Right lobe of liver (tissue), 6 donors: ENCODE results near the gene ARHGEF9. TPM values are rescaled to one million over a fixed set of nuclear protein-coding genes. Genes with fewer than 3 reads are reported as not detected.

Experiments used
- ATAC-seq, 4 donors: fragments of 200-7000 bp; cut with Tn5 transposase; one replicate each; pipeline ENCODE4 v1.9.1; 2020; ENCODE audit warnings: mild to moderate bottlenecking in 4 of 4, moderate library complexity in 4 of 4
- DNase-seq, 3 donors: peaks; one replicate each; pipeline ENCODE4 v3.0.0-alpha.2; 2020
- H3K27ac ChIP-seq, 3 donors: fragments of 200-600 bp; one replicate each; pipeline ENCODE4 v1.8.0; 2022
- H3K27me3 ChIP-seq, 2 donors: fragments of 200-600 bp; one replicate each; pipeline ENCODE4 v1.8.0; 2022
- H3K36me3 ChIP-seq, 4 donors: fragments of 200-600 bp; sonication (generic) in 1 of 4; one replicate each; pipeline versions ENCODE4 v1.5.1 to v1.8.0; 2017 to 2022; ENCODE audit warnings: control low read depth in 1 of 4
- H3K4me1 ChIP-seq, 4 donors: fragments of 200-600 bp; sonication (generic) in 1 of 4; one replicate each; pipeline versions ENCODE4 v1.5.1 to v1.8.0; 2017 to 2022; ENCODE audit warnings: control low read depth in 1 of 4
- H3K4me3 ChIP-seq, 3 donors: fragments of 200-600 bp; one replicate each; pipeline ENCODE4 v1.8.0; 2022
- H3K9me3 ChIP-seq, 4 donors: fragments of 200-600 bp; sonication (generic) in 1 of 4; one replicate each; pipeline versions ENCODE4 v1.5.1 to v1.8.0; 2017 to 2022; ENCODE audit warnings: control low read depth in 1 of 4
- POLR2A ChIP-seq: fragments of 450-650 bp; IDR thresholded peaks from one replicate; pipeline ENCODE4 v1.6.1; 2017; ENCODE audit warnings: antibody characterized with exemption, mild to moderate bottlenecking
- WGBS: methylation state at CpG from one replicate; pipeline ENCODE4 v1.1.6; 2018; ENCODE audit warnings: low coverage, low lambda C conversion rate; ENCODE audit not compliant: insufficient coverage; ENCODE audit errors: missing lambda C conversion rate; 5-methylcytosine and 5-hydroxymethylcytosine counted together
- intact Hi-C, 2 donors: fragments of 100-400 bp; cut with DNase I; formaldehyde crosslinking; loops; one replicate each; pipeline versions ENCODE4 v1.11.2 to v1.14.1; 2022
- microRNA counts: library from miRNA; unstranded; fragments of <30 nt; microRNA quantifications from one replicate; lab custom pipeline; 2016
- microRNA-seq, 2 donors: library from miRNA; unstranded; fragments of <30 nt; microRNA quantifications; one replicate each; pipeline ENCODE4, GENCODE V29; 2019 to 2020
- small RNA-seq, 2 experiments: library from RNA; depleted of rRNA; stranded (forward); fragments of <200 nt; gene quantifications; one replicate each; pipeline ENCODE3, GENCODE V24; 2016
- total RNA-seq, 6 experiments: library from RNA; depleted of rRNA in 2 of 6; stranded (reverse); fragments of >200 nt in 2 of 6; fragmentation: NEBNext Ultra II Directional in 3 of 6; extraction: Animal tissue kit (Norgen Biotek cat#: 25700) in 3 of 6; gene quantifications; one replicate each; pipeline versions ENCODE4 v1.1.0 to v1.2.4, GENCODE V29; 2016 to 2023
- TF ChIP-seq, protein P1 (sequence below), 4 donors: fragments of 200-600 bp in 3 of 4; fragments of 450-650 bp in 1 of 4; IDR thresholded peaks; one replicate each; pipeline versions ENCODE4 v1.5.1 to v1.8.0; 2016 to 2022; ENCODE audit warnings: antibody characterized with exemption in 4 of 4, mild to moderate bottlenecking in 2 of 4
- donor health status: DM: no; HTN: yes; CAD: no.
- donor health status: DM: no; HTN: no; CAD: no.
- donor health status: DM: no; HTN: no; CAD: no.
- donor health status: DM: no; HTN: yes; CAD: no.
- donor health status: DM: no; HTN: yes; CAD: no.

The ARHGEF9 gene
- total RNA-seq, 6 experiments from 2014 or later = 5.8 to 9.0 (median 7.5) TPM

DNA sequence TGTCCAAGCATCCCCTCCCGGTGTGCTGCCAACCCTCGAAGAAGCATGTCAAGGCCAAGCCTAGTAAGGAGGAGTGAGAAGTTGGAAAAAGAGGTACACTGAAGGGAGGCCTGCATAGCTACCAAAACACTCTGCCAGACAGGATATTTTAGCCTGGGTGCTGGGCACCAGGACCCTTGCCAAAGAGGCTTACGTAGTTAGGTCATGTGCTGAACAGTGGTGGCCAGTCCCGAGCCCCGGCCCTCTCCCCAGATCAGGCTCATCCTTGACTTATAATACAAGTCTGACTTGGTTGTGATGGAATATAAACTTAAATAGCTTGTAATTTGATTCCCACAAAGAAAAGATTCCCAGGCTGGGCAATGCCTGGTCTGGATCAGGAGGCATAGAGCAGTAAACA is 149.3 kb downstream of the ARHGEF9 start:
- DNase-seq = no peak
- Histone ChIP-seq H3K4me1 (no peaks in the 10 kb centered on the region), H3K27me3 (no peaks in the 10 kb centered on the region), H3K4me3 (no peak overlapping the region), H3K9me3 (no peaks in the 10 kb centered on the region), H3K27ac (no peak overlapping the region), H3K36me3 (no peaks in the 10 kb centered on the region)
- ATAC-seq = no peak
- 55% methylated on average over 2 of the region's 5 CpGs for WGBS
- TF ChIP-seq, protein P1, sequence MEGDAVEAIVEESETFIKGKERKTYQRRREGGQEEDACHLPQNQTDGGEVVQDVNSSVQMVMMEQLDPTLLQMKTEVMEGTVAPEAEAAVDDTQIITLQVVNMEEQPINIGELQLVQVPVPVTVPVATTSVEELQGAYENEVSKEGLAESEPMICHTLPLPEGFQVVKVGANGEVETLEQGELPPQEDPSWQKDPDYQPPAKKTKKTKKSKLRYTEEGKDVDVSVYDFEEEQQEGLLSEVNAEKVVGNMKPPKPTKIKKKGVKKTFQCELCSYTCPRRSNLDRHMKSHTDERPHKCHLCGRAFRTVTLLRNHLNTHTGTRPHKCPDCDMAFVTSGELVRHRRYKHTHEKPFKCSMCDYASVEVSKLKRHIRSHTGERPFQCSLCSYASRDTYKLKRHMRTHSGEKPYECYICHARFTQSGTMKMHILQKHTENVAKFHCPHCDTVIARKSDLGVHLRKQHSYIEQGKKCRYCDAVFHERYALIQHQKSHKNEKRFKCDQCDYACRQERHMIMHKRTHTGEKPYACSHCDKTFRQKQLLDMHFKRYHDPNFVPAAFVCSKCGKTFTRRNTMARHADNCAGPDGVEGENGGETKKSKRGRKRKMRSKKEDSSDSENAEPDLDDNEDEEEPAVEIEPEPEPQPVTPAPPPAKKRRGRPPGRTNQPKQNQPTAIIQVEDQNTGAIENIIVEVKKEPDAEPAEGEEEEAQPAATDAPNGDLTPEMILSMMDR (IDR thresholded peaks at IDR 0.05) = no peak
- TF ChIP-seq POLR2A = no peak
- intact Hi-C loops = no loop called here

DNA sequence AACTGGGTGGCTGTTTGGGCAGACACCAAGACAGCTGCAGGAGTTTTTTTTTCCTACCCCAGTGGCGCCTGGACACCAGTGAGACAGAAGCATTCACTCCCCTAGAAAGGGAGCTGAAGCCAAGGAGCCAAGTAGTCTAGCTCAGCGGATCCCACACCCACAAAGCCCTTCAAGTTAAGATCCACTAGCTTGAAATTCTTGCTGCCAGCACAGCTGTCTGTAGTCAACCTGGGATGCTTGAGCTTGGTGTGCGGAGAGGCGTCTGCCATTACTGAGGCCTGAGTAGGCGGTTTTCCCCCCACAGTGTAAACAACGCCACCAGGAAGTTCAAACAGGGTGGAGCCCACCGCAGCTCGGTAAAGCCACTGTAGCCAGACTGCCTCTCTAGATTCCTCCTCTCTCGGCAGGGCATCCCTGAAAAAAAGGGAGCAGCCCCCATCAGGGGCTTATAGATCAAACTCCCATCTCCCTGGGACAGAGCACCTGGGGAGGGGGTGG is 171.4 kb downstream of the ARHGEF9 start:
- DNase-seq = no peak
- no peaks in the 10 kb centered on the region for H3K36me3 ChIP-seq
- TF ChIP-seq POLR2A = no peak
- TF ChIP-seq, protein P1 (IDR thresholded peaks at IDR 0.05) = no peak
- H3K27ac ChIP-seq = no peak overlapping the region
- no peaks in the 10 kb centered on the region for H3K4me1 ChIP-seq
- no peaks in the 10 kb centered on the region for H3K27me3 ChIP-seq
- 60% methylated on average over 1 of the region's 9 CpGs for WGBS
- no peak for ATAC-seq
- intact Hi-C loops = no loop called here
- no peak overlapping the region for H3K4me3 ChIP-seq
- H3K9me3 ChIP-seq = no peaks in the 10 kb centered on the region

DNA sequence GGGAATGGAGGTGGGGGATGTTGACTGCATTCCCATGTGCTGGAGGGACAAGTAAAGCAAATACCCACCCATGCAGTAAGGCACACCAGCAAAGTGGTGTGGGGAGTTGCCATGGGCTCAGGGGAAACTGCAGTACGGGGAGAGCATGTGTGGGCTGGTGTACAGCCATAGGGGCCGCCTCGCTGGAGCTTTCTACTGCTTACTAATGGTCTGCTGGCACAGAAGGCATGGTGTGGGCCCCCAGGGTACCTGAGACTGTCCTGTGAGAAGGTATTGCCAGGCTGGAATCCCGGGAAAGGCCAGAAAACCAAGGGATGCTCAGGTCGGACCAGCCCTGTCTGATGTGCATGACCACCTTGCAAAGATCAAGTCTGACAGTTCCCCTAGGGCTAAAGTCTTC is 199.1 kb downstream of the ARHGEF9 start:
- DNase-seq = no peak
- WGBS = 26% methylated on average over 2 of the region's 5 CpGs
- TF ChIP-seq, protein P1 (IDR thresholded peaks at IDR 0.05) = no peak
- TF ChIP-seq POLR2A = no peak
- ATAC-seq = no peak
- intact Hi-C loops = no loop called here
- no peak overlapping the region for H3K27ac ChIP-seq
- no peaks in the 10 kb centered on the region for H3K27me3 ChIP-seq
- no peaks in the 10 kb centered on the region for H3K9me3 ChIP-seq
- no peaks in the 10 kb centered on the region for H3K36me3 ChIP-seq
- H3K4me3 ChIP-seq = no peak overlapping the region
- no peaks in the 10 kb centered on the region for H3K4me1 ChIP-seq

MicroRNAs within 50 kb of the gene (microRNA counts, 767-probe panel; counts per million panel counts)
- 237 counts per million for microRNA hsa-miR-1468 (lab: Ali Mortazavi, UCI)

Small RNA genes within 50 kb of the gene (microRNA-seq; reads per million reads assigned to microRNA genes)
- 18.2 to 22.5 reads per million in 2 donors for gene MIR1468

Small RNA genes within 50 kb of the gene (small RNA-seq; reads per million reads assigned to genes)
- 20.0 to 32.3 reads per million in 2 experiments for gene MIR1468
